Measurements from ENCODE around the gene PADI3.

- TF ChIP-seq CTCF (IDR thresholded peaks at IDR 0.05) (no peak), POLR2AphosphoS5 (IDR thresholded peaks at IDR 0.05) (no peak)
These were observed 41.9 kb upstream of the PADI3 start for GRCh38 chr1:17207046-17207445.
